ENCODE measurements around the gene FSTL1. TPM values are rescaled to one million over a fixed set of nuclear protein-coding genes. Genes with fewer than 3 reads are reported as not detected.
A peak's percentile ranks its signal among the peaks of the same experiment; 100 is the strongest.

FSTL1 gene
- 1 to 10 TPM in 1 of 3 donors, not detected in 2; 1.7 TPM for polyA plus RNA-seq

- Mint-ChIP-seq H3K27ac (no peak within 1 kb of the TSS), H3K4me3 (peak within 1 kb of the TSS; percentile 47 to 77 (median 65)), H3K36me3 (no peaks in the 10 kb centered on the region), H3K27me3 (ENCODE audit: low read depth in 3 of 3) (peaks cover 12 to 22% (median 14%) of the 10 kb centered on the region in 3 donors), H3K4me1 (peaks cover 7 to 14% of the 10 kb centered on the region in 2 donors), H3K9me3 (no peaks in the 10 kb centered on the region)
- DNase-seq = no peak
These were observed at the start of gene FSTL1 for GRCh38 chr3:120450600-120451271. Gene FSTL1, minus strand, starts transcription at chr3:120450992. Its CDS starts 246 bp downstream, at chr3:120450746.

GRCh38 chr3:120498556-120499346 lies 48.0 kb upstream of the FSTL1 start:
- DNase-seq = no peak
- Mint-ChIP-seq H3K36me3 (peaks cover 0 to 4% (median 0%) of the 10 kb centered on the region in 3 donors), H3K9me3 (peaks cover 0 to 14% (median 7%) of the 10 kb centered on the region in 6 donors), H3K27me3 (ENCODE audit: low read depth in 3 of 3) (peaks cover 0 to 4% (median 0%) of the 10 kb centered on the region in 3 donors), H3K27ac (no peak overlapping the region), H3K4me3 (no peak overlapping the region), H3K4me1 (no peaks in the 10 kb centered on the region)

GRCh38 chr3:120497818-120498217 lies 47.0 kb upstream of the FSTL1 start:
- peaks cover 0 to 4% (median 0%) of the 10 kb centered on the region in 3 donors for H3K36me3 Mint-ChIP-seq
- H3K4me1 Mint-ChIP-seq = no peaks in the 10 kb centered on the region
- H3K4me3 Mint-ChIP-seq = no peak overlapping the region
- H3K27me3 Mint-ChIP-seq (ENCODE audit: low read depth in 3 of 3) = peaks cover 0 to 4% (median 0%) of the 10 kb centered on the region in 3 donors
- H3K27ac Mint-ChIP-seq = no peak overlapping the region
- peaks cover 2 to 14% (median 7%) of the 10 kb centered on the region in 6 donors for H3K9me3 Mint-ChIP-seq
- DNase-seq = no peak

GRCh38 chr3:120497336-120497735 lies 46.5 kb upstream of the FSTL1 start:
- Mint-ChIP-seq H3K9me3 (peaks cover 2 to 14% (median 7%) of the 10 kb centered on the region in 6 donors), H3K27me3 (ENCODE audit: low read depth in 3 of 3) (peaks cover 0 to 4% (median 0%) of the 10 kb centered on the region in 3 donors), H3K27ac (no peak overlapping the region), H3K4me3 (no peak overlapping the region), H3K4me1 (no peaks in the 10 kb centered on the region), H3K36me3 (peaks cover 0 to 4% (median 0%) of the 10 kb centered on the region in 3 donors)
- no peak for DNase-seq

- H3K4me1 Mint-ChIP-seq = no peaks in the 10 kb centered on the region
- no peak overlapping the region for H3K27ac Mint-ChIP-seq
- H3K9me3 Mint-ChIP-seq = peaks cover 2 to 14% (median 8%) of the 10 kb centered on the region in 6 donors
- no peak overlapping the region for H3K4me3 Mint-ChIP-seq
- peaks cover 0 to 4% (median 0%) of the 10 kb centered on the region in 3 donors for H3K36me3 Mint-ChIP-seq
- peaks cover 0 to 12% (median 2%) of the 10 kb centered on the region in 3 donors for H3K27me3 Mint-ChIP-seq (ENCODE audit: low read depth in 3 of 3)
- DNase-seq = no peak
These were observed 45.6 kb upstream of the FSTL1 start for GRCh38 chr3:120496278-120497002.

GRCh38 chr3:120495809-120496208 lies 45.0 kb upstream of the FSTL1 start:
- H3K27ac Mint-ChIP-seq = no peak overlapping the region
- DNase-seq = no peak
- no peak overlapping the region for H3K4me3 Mint-ChIP-seq
- H3K4me1 Mint-ChIP-seq = no peaks in the 10 kb centered on the region
- peaks cover 0 to 13% (median 2%) of the 10 kb centered on the region in 3 donors for H3K27me3 Mint-ChIP-seq (ENCODE audit: low read depth in 3 of 3)
- peaks cover 0 to 4% (median 0%) of the 10 kb centered on the region in 3 donors for H3K36me3 Mint-ChIP-seq
- peaks cover 2 to 14% (median 8%) of the 10 kb centered on the region in 6 donors for H3K9me3 Mint-ChIP-seq

GRCh38 chr3:120492103-120492502 lies 41.3 kb upstream of the FSTL1 start:
- DNase-seq = no peak
- peaks cover 0 to 4% (median 0%) of the 10 kb centered on the region in 3 donors for H3K36me3 Mint-ChIP-seq
- no peaks in the 10 kb centered on the region for H3K4me1 Mint-ChIP-seq
- H3K27ac Mint-ChIP-seq = no peak overlapping the region
- H3K9me3 Mint-ChIP-seq = peaks cover 2 to 14% (median 8%) of the 10 kb centered on the region in 6 donors
- H3K4me3 Mint-ChIP-seq = no peak overlapping the region
- H3K27me3 Mint-ChIP-seq (ENCODE audit: low read depth in 3 of 3) = peaks cover 0 to 9% (median 2%) of the 10 kb centered on the region in 3 donors

- no peaks in the 10 kb centered on the region for H3K4me1 Mint-ChIP-seq
- peaks cover 0 to 5% (median 3%) of the 10 kb centered on the region in 6 donors for H3K9me3 Mint-ChIP-seq
- no peak overlapping the region for H3K4me3 Mint-ChIP-seq
- no peak for DNase-seq
- H3K27me3 Mint-ChIP-seq (ENCODE audit: low read depth in 3 of 3) = peaks cover 2 to 12% (median 4%) of the 10 kb centered on the region in 3 donors
- no peaks in the 10 kb centered on the region for H3K36me3 Mint-ChIP-seq
- H3K27ac Mint-ChIP-seq = no peak overlapping the region
These were observed 38.6 kb upstream of the FSTL1 start for GRCh38 chr3:120489421-120489820.

- Mint-ChIP-seq H3K36me3 (no peaks in the 10 kb centered on the region), H3K9me3 (peaks cover 0 to 4% (median under 1%) of the 10 kb centered on the region in 6 donors), H3K4me3 (no peak overlapping the region), H3K27ac (no peak overlapping the region), H3K4me1 (no peaks in the 10 kb centered on the region), H3K27me3 (ENCODE audit: low read depth in 3 of 3) (peaks cover 2 to 12% (median 4%) of the 10 kb centered on the region in 3 donors)
- DNase-seq = no peak
These were observed 37.5 kb upstream of the FSTL1 start for GRCh38 chr3:120488296-120488695.

GRCh38 chr3:120487191-120487650 lies 36.4 kb upstream of the FSTL1 start:
- peaks cover 2 to 17% (median 5%) of the 10 kb centered on the region in 3 donors for H3K27me3 Mint-ChIP-seq (ENCODE audit: low read depth in 3 of 3)
- H3K36me3 Mint-ChIP-seq = no peaks in the 10 kb centered on the region
- no peak overlapping the region for H3K4me3 Mint-ChIP-seq

GRCh38 chr3:120481081-120481480 lies 30.3 kb upstream of the FSTL1 start:
- Mint-ChIP-seq H3K36me3 (no peaks in the 10 kb centered on the region), H3K4me1 (no peaks in the 10 kb centered on the region), H3K27me3 (ENCODE audit: low read depth in 3 of 3) (peaks cover 0 to 9% (median 5%) of the 10 kb centered on the region in 3 donors), H3K9me3 (no peaks in the 10 kb centered on the region), H3K27ac (no peak overlapping the region), H3K4me3 (no peak overlapping the region)
- no peak for DNase-seq

More at GRCh38 chr3:120487191-120487650, 36.4 kb upstream of the FSTL1 start:
- no peak for DNase-seq
- no peaks in the 10 kb centered on the region for H3K4me1 Mint-ChIP-seq
- H3K27ac Mint-ChIP-seq = no peak overlapping the region
- H3K9me3 Mint-ChIP-seq = peaks cover 0 to 4% (median 0%) of the 10 kb centered on the region in 6 donors

GRCh38 chr3:120477781-120478180 lies 27.0 kb upstream of the FSTL1 start:
- H3K36me3 Mint-ChIP-seq = no peaks in the 10 kb centered on the region
- no peak overlapping the region for H3K27ac Mint-ChIP-seq
- H3K4me1 Mint-ChIP-seq = no peaks in the 10 kb centered on the region
- DNase-seq = no peak
- H3K27me3 Mint-ChIP-seq (ENCODE audit: low read depth in 3 of 3) = peaks cover 0 to 7% (median 2%) of the 10 kb centered on the region in 3 donors
- no peak overlapping the region for H3K4me3 Mint-ChIP-seq
- H3K9me3 Mint-ChIP-seq = no peaks in the 10 kb centered on the region

GRCh38 chr3:120475722-120476377 lies 25.1 kb upstream of the FSTL1 start:
- H3K36me3 Mint-ChIP-seq = no peaks in the 10 kb centered on the region
- no peak overlapping the region for H3K27ac Mint-ChIP-seq
- H3K4me1 Mint-ChIP-seq = no peaks in the 10 kb centered on the region
- H3K27me3 Mint-ChIP-seq (ENCODE audit: low read depth in 3 of 3) = peaks cover 0 to 4% (median 4%) of the 10 kb centered on the region in 3 donors
- DNase-seq = no peak
- H3K9me3 Mint-ChIP-seq = no peaks in the 10 kb centered on the region
- H3K4me3 Mint-ChIP-seq = no peak overlapping the region

All from immature natural killer cell (primary cell).